ENCODE measurements around the gene MAP3K4. TPM values are rescaled to one million over a fixed set of nuclear protein-coding genes. Genes with fewer than 3 reads are reported as not detected.

MAP3K4 gene
- total RNA-seq, 1 donor from 2014 or later, result 84.3 TPM

DNA sequence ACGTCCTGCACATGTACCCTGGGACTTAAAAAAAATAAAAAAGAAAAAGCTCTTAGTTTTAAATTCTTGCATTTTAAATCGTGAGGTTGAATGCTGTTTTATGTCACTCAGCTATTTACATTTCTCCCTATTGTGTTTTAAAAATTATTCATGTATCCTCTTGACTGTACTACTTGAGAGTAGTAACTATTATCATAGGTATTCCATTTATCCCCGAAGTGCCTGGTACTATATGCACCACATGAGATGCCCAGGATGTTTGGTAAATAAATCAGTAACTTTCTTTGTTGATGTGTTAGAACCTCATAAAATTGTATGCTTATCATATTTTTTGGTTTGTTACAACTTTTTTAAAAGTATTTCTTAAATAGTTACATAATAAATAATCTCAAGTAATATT is 18.4 kb downstream of the MAP3K4 start:
- Mint-ChIP-seq H3K4me3 (no peak overlapping the region), H3K36me3 (ENCODE audit: low read depth) (peaks cover 7% of the 10 kb centered on the region), H3K27me3 (ENCODE audit: low read depth) (no peaks in the 10 kb centered on the region), H3K27ac (ENCODE audit: unreplicated experiment) (no peak overlapping the region), H3K4me1 (peaks cover 23% of the 10 kb centered on the region), H3K9me3 (no peaks in the 10 kb centered on the region)
- no peak for TF ChIP-seq CTCF (conservative IDR thresholded peaks at IDR 0.05)
- no peak for DNase-seq (ENCODE audit: low read depth, low spot score)

DNA sequence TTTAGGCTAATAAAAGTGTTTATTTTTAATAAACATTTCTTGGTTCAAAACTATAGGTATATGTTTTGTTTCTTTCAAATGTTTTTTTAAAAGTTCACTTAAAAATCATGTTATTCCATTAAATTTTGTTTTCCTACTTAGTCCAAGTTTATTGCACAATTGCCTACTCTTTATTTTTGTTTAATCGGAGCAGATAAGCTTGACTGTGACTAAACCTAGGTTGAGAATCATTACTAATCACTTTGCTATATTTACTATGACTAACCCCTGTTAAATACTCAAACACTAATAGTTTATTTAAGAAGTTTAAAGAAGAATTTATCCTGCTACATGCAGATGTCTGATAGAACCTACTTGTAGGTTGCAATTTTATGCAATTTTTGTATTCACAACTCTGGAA is 18.8 kb downstream of the MAP3K4 start:
- no peaks in the 10 kb centered on the region for H3K9me3 Mint-ChIP-seq
- peaks cover 25% of the 10 kb centered on the region for H3K4me1 Mint-ChIP-seq
- H3K27me3 Mint-ChIP-seq (ENCODE audit: low read depth), result no peaks in the 10 kb centered on the region
- no peak for DNase-seq (ENCODE audit: low read depth, low spot score)
- no peak overlapping the region for H3K4me3 Mint-ChIP-seq
- H3K27ac Mint-ChIP-seq (ENCODE audit: unreplicated experiment), result no peak overlapping the region
- peaks cover 10% of the 10 kb centered on the region for H3K36me3 Mint-ChIP-seq (ENCODE audit: low read depth)
- no peak for TF ChIP-seq CTCF (conservative IDR thresholded peaks at IDR 0.05)

- Mint-ChIP-seq H3K4me1 (peaks cover 25% of the 10 kb centered on the region), H3K27me3 (ENCODE audit: low read depth) (no peaks in the 10 kb centered on the region), H3K36me3 (ENCODE audit: low read depth) (peaks cover 12% of the 10 kb centered on the region), H3K9me3 (no peaks in the 10 kb centered on the region), H3K27ac (ENCODE audit: unreplicated experiment) (peak overlapping the region; percentile 48), H3K4me3 (peak overlapping the region; percentile 58)
- no peak for TF ChIP-seq CTCF (conservative IDR thresholded peaks at IDR 0.05)
- no peak for DNase-seq (ENCODE audit: low read depth, low spot score)
Observed at GRCh38 chr6:161011492-161012480, 20.2 kb downstream of the MAP3K4 start.

- Mint-ChIP-seq H3K27ac (ENCODE audit: unreplicated experiment) (no peak overlapping the region), H3K9me3 (peaks cover under 1% of the 10 kb centered on the region), H3K4me1 (peaks cover 30% of the 10 kb centered on the region), H3K27me3 (ENCODE audit: low read depth) (no peaks in the 10 kb centered on the region), H3K4me3 (no peak overlapping the region), H3K36me3 (ENCODE audit: low read depth) (peaks cover 11% of the 10 kb centered on the region)
- no peak for TF ChIP-seq CTCF (conservative IDR thresholded peaks at IDR 0.05)
- DNase-seq (ENCODE audit: low read depth, low spot score), result no peak
Observed at GRCh38 chr6:161013695-161014094, 22.1 kb downstream of the MAP3K4 start.

DNA sequence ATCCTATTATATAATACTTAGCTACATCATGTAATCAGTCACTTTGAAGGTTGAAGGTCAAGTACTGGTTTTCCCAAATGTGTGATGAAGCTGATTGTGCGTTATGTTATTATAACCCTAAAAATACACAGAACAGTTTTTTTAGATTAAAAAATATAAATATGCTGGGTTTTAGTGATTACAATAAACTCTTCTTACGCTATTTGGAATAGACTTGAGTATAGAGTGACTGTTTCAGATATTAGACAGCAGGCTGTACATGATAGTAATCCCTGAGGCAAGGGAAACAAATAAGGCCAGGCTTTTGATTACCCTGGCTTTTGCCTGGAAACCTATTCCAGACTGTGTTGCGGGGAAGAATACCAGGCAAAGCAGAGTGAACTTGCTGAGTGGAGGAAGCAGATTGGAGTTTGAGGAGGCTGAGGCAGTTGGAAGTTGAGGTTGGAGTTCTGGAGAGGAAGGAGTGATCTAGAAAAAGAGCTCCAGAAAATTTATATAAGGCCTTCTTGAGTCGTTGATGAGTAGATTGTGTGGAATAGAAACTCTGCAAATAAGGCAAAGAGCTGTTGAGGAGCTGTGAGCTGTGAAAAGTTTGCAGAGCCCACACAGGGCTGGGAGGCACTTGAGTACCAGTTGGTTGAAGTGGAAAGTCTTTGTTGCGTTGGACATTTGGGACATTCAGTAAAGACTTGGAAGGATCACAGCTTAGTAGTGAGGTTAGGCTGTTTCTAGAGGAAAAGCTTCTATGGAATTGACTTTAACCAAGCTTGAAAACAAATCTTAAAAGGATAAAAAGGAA is 26.4 kb downstream of the MAP3K4 start:
- H3K4me3 Mint-ChIP-seq, result no peak overlapping the region
- DNase-seq (ENCODE audit: low read depth, low spot score), result no peak
- H3K36me3 Mint-ChIP-seq (ENCODE audit: low read depth), result peaks cover 14% of the 10 kb centered on the region
- no peak for TF ChIP-seq CTCF (conservative IDR thresholded peaks at IDR 0.05)
- peaks cover 13% of the 10 kb centered on the region for H3K4me1 Mint-ChIP-seq
- no peaks in the 10 kb centered on the region for H3K27me3 Mint-ChIP-seq (ENCODE audit: low read depth)
- H3K9me3 Mint-ChIP-seq, result peaks cover 6% of the 10 kb centered on the region
- H3K27ac Mint-ChIP-seq (ENCODE audit: unreplicated experiment), result no peak overlapping the region

Measured in neural crest cell (in vitro differentiated cells).